ENCODE data around the gene LRBA.
"Not testable (repeated sequence)": the region's sequence is repeated elsewhere in the genome, so short reads cannot be mapped to it uniquely, and the experiment has no call there.

Gene LRBA

DNA sequence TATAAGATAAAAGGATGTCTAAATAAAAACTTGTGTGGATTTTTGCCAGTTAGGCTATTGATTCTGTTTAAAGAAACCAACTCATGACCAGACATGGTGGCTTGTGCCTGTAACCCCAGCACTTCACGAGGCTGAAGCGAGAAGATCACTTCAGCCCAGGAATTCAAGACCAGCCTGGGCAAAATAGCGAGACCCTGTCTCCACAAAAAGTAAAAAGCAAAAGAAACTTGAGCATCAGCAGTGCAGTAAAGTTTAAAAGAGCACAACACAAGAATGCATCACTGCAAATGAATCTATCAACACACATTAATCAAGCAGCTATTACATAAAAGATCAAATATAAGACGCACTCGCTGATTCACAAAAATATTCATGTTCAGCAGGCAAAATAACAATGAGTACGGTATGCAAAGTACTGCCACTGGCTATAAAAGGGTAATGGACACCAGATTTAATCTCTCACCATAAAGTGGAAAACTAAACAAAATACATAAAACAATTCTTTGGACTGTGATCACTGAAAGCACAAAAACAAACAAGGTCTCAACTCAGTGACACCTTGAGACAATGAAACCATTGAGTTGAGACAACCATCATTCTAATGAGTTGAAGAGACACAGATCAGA is 41.3 kb downstream of the LRBA start:
- Mint-ChIP-seq H3K27me3 (no peaks in the 10 kb centered on the region), H3K27ac (no peak overlapping the region), H3K4me1 (peaks cover 53% of the 10 kb centered on the region), H3K4me3 (no peak overlapping the region), H3K9me3 (peaks cover 2% of the 10 kb centered on the region), H3K36me3 (ENCODE audit: low read depth) (peaks cover 11% of the 10 kb centered on the region)
- DNase-seq, result no peak
- ATAC-seq, result no peak

GRCh38 chr4:150972592-150972991 is 42.5 kb downstream of the LRBA start:
- H3K27ac Mint-ChIP-seq, result no peak overlapping the region
- no peak overlapping the region for H3K4me3 Mint-ChIP-seq
- ATAC-seq (no peak), DNase-seq (no peak)
- H3K9me3 Mint-ChIP-seq, result no peaks in the 10 kb centered on the region
- no peaks in the 10 kb centered on the region for H3K27me3 Mint-ChIP-seq
- H3K36me3 Mint-ChIP-seq (ENCODE audit: low read depth), result peaks cover 10% of the 10 kb centered on the region
- H3K4me1 Mint-ChIP-seq, result peaks cover 51% of the 10 kb centered on the region

GRCh38 chr4:150971901-150972300 is 43.2 kb downstream of the LRBA start:
- H3K27ac Mint-ChIP-seq, result no peak overlapping the region

DNA sequence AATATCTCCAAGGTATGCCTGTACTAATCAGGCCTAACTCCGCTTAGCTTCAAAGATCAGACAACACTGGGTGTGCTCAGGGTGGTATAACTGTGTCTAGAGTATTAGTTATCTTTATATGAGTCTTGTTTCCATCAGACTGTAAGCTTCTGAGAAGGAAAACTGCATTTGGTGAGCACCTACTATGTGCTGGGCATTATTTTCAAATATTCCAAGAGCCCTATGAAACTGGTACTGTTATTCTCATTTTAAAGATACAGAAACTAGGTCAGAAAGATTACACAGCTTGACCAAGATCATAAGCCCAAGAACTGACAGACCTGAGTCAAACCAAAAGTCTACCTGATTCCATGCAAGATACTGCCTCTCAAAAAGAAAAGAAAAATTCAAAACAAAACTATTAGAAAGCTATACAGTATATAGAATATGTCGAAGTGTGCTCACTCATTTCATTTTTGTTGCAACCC is 44.4 kb downstream of the LRBA start:
- Mint-ChIP-seq H3K4me3 (no peak overlapping the region), H3K9me3 (no peaks in the 10 kb centered on the region), H3K4me1 (peaks cover 48% of the 10 kb centered on the region), H3K36me3 (ENCODE audit: low read depth) (peaks cover 11% of the 10 kb centered on the region), H3K27me3 (no peaks in the 10 kb centered on the region), H3K27ac (peak overlapping the region; percentile 61)
- DNase-seq, result no peak
- peak; percentile 77 for ATAC-seq

More at GRCh38 chr4:150971901-150972300, 43.2 kb downstream of the LRBA start:
- DNase-seq (no peak), ATAC-seq (no peak)
- H3K4me1 Mint-ChIP-seq, result peaks cover 51% of the 10 kb centered on the region
- H3K36me3 Mint-ChIP-seq (ENCODE audit: low read depth), result peaks cover 10% of the 10 kb centered on the region
- no peak overlapping the region for H3K4me3 Mint-ChIP-seq
- no peaks in the 10 kb centered on the region for H3K9me3 Mint-ChIP-seq
- H3K27me3 Mint-ChIP-seq, result no peaks in the 10 kb centered on the region

- no peaks in the 10 kb centered on the region for H3K9me3 Mint-ChIP-seq
- ATAC-seq (no peak), DNase-seq (no peak)
- H3K27me3 Mint-ChIP-seq, result no peaks in the 10 kb centered on the region
- H3K36me3 Mint-ChIP-seq (ENCODE audit: low read depth), result peaks cover 9% of the 10 kb centered on the region
- no peak overlapping the region for H3K27ac Mint-ChIP-seq
- no peak overlapping the region for H3K4me3 Mint-ChIP-seq
- peaks cover 21% of the 10 kb centered on the region for H3K4me1 Mint-ChIP-seq
Measured at GRCh38 chr4:150964754-150965153, 50.3 kb downstream of the LRBA start.

- H3K4me3 Mint-ChIP-seq; H3K9me3 Mint-ChIP-seq; H3K36me3 Mint-ChIP-seq (ENCODE audit: low read depth); H3K27me3 Mint-ChIP-seq; ATAC-seq; DNase-seq; H3K27ac Mint-ChIP-seq: not testable (repeated sequence)
- peaks cover 23% of the 10 kb centered on the region for H3K4me1 Mint-ChIP-seq
Measured at GRCh38 chr4:150963602-150964345, 51.3 kb downstream of the LRBA start.

GRCh38 chr4:150962245-150962644 is 52.8 kb downstream of the LRBA start:
- Mint-ChIP-seq H3K4me1 (peaks cover 24% of the 10 kb centered on the region), H3K27ac (no peak overlapping the region), H3K27me3 (no peaks in the 10 kb centered on the region), H3K4me3 (no peak overlapping the region), H3K9me3 (peaks cover 11% of the 10 kb centered on the region), H3K36me3 (ENCODE audit: low read depth) (peaks cover 13% of the 10 kb centered on the region)
- ATAC-seq (peak; percentile 95), DNase-seq (no peak)

DNA sequence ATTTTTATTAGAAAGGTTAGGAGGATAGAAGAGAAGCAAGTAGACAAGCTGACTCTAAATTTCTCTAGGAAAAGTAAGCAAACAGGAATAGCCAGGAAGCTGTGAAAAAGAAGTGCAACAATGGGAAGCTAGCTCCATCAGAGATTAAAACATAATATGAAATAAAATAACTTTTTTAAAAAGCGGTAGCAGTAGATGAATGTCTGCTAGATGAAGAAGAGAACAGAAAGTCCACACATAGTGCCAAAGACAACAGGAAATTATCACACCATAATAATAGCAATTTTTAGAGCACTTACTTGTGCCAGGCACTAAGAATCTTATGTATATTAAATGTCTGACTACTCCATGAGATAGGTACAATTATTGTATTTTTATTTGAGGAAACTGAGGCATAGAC is 53.5 kb downstream of the LRBA start:
- H3K27me3 Mint-ChIP-seq, result no peaks in the 10 kb centered on the region
- peaks cover 16% of the 10 kb centered on the region for H3K9me3 Mint-ChIP-seq
- H3K36me3 Mint-ChIP-seq (ENCODE audit: low read depth), result peaks cover 20% of the 10 kb centered on the region
- no peak for DNase-seq
- peaks cover 31% of the 10 kb centered on the region for H3K4me1 Mint-ChIP-seq
- H3K4me3 Mint-ChIP-seq, result no peak overlapping the region
- ATAC-seq, result no peak
- H3K27ac Mint-ChIP-seq, result no peak overlapping the region

GRCh38 chr4:150960818-150961217 is 54.3 kb downstream of the LRBA start:
- no peak overlapping the region for H3K4me3 Mint-ChIP-seq
- H3K27me3 Mint-ChIP-seq, result no peaks in the 10 kb centered on the region
- H3K36me3 Mint-ChIP-seq (ENCODE audit: low read depth), result peaks cover 25% of the 10 kb centered on the region
- peak; percentile 33 for DNase-seq
- no peak overlapping the region for H3K27ac Mint-ChIP-seq
- peaks cover 36% of the 10 kb centered on the region for H3K4me1 Mint-ChIP-seq
- peaks cover 19% of the 10 kb centered on the region for H3K9me3 Mint-ChIP-seq
- ATAC-seq, result peak; percentile 45

DNA sequence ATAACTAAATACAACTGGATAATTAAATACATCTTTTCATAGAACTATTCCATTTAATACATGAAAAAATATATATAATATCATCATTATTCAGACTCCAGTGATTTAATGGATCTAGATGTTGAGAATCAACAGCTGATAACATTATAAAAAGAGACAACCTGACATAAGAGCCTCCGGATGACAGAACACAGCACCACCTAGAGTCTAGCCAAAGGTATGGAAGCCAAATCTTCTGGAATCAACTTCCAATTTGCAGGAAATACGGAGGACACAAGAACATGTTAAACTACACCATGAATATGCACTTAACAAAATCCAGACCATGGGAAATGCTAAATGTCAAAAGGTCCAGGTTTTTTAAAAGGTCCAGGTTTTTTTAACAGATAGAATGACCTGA is 55.0 kb downstream of the LRBA start:
- Mint-ChIP-seq H3K9me3 (peaks cover 20% of the 10 kb centered on the region), H3K4me3 (no peak overlapping the region), H3K4me1 (peaks cover 36% of the 10 kb centered on the region), H3K27me3 (no peaks in the 10 kb centered on the region), H3K27ac (no peak overlapping the region), H3K36me3 (ENCODE audit: low read depth) (peaks cover 23% of the 10 kb centered on the region)
- ATAC-seq (no peak), DNase-seq (no peak)

DNA sequence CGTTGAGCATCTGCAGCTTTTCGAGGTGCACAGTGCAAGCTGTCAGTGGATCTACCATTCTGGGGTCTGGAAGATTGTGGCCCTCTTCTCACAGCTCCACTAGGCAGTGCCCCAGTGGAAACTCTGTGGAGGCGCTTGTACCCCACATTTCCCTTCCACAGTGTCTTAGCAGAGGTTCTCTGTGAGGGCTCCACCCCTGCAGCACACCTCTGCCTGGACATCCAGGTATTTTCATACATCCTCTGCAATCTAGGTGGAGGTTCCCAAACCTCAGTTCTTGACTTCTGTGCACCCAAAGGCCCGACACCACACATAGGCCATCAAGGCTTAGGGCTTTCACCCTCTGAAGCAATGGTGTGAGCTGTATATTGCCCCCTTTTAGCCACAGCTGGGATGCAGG is 57.1 kb downstream of the LRBA start:
- H3K4me3 Mint-ChIP-seq, ATAC-seq, H3K27ac Mint-ChIP-seq, DNase-seq, H3K27me3 Mint-ChIP-seq: not testable (repeated sequence)
- Mint-ChIP-seq H3K4me1 (peaks cover 39% of the 10 kb centered on the region), H3K36me3 (ENCODE audit: low read depth) (peaks cover 24% of the 10 kb centered on the region), H3K9me3 (peaks cover 20% of the 10 kb centered on the region)

- H3K27ac Mint-ChIP-seq, H3K27me3 Mint-ChIP-seq, DNase-seq, H3K4me3 Mint-ChIP-seq: not testable (repeated sequence)
- H3K36me3 Mint-ChIP-seq (ENCODE audit: low read depth), result peaks cover 26% of the 10 kb centered on the region
- peaks cover 44% of the 10 kb centered on the region for H3K4me1 Mint-ChIP-seq
- H3K9me3 Mint-ChIP-seq, result peaks cover 20% of the 10 kb centered on the region
- peak; percentile 54 for ATAC-seq
Measured at GRCh38 chr4:150957095-150957494, 58.0 kb downstream of the LRBA start.

GRCh38 chr4:150953916-150954315 is 61.2 kb downstream of the LRBA start:
- Mint-ChIP-seq H3K9me3 (peaks cover 20% of the 10 kb centered on the region), H3K4me1 (peaks cover 52% of the 10 kb centered on the region), H3K36me3 (ENCODE audit: low read depth) (peaks cover 28% of the 10 kb centered on the region)
- not testable (repeated sequence) for H3K27me3 Mint-ChIP-seq, DNase-seq, ATAC-seq, H3K27ac Mint-ChIP-seq, H3K4me3 Mint-ChIP-seq

DNA sequence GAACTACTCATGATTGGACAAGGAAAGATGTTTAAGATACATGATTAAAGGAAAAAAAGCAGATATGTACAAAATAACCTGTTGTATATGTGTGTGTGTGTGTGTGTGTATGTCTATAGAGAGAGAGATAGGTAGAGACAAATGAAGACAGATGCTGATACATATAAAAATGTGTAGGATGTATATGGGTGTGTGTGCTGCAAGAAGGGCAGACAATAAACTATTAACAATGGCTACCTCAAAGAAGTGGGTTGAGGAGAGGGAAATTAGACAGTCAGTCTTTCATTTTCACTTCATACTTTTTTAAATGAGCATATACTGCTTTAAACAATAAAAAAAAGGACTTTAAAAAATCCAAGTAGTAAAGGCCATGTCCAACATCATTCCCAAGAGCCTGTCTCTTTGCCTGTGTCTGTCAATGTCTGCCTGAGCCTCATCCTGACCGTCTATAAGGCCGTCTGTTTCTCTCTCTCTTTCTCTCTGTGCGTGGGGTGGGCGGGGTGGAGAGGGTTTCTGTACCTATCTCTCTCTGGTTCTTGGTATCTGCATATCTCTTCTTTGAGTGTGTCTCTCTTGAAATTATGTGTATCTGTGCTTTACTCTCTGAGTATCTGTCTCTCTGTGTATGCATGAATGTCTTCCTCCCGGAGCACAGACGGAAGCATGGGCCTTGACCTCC is 62.8 kb downstream of the LRBA start:
- Mint-ChIP-seq H3K4me3 (no peak overlapping the region), H3K4me1 (peaks cover 56% of the 10 kb centered on the region), H3K27me3 (no peaks in the 10 kb centered on the region), H3K27ac (no peak overlapping the region), H3K9me3 (peaks cover 10% of the 10 kb centered on the region), H3K36me3 (ENCODE audit: low read depth) (peaks cover 20% of the 10 kb centered on the region)
- DNase-seq (no peak), ATAC-seq (peak; percentile 63)
